GM19240 (cell line): ENCODE results near the gene SLC6A6.

Experiments used
- DNase-seq: peaks from one replicate; pipeline ENCODE4 v3.0.0; 2011; ENCODE audit warnings: low spot score; ENCODE audit not compliant: insufficient read length

Gene SLC6A6

DNA sequence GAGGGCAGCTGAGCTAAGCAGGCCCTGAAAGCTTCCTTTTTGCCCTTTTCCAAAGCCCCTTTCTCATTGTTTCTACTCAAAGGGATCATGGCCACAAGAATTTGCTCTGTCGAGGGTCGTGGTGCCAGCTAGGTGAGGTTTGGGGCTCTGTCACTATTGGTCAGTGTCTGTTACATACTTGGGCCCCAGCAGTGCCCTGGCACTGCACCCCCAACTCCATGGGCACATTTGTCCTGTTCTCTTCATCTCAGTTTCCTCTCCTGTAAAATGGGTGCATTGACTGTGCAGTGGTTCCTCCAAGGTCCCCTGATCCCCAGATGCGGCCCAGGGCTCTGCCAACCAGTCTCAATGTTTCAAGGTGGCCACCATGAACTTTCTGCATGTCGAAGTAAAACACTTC, 62.1 kb downstream of the SLC6A6 start:
- DNase-seq = no peak

- DNase-seq = no peak
Measured at GRCh38 chr3:14465425-14465824, 63.0 kb downstream of the SLC6A6 start.

GRCh38 chr3:14466179-14466903, 63.9 kb downstream of the SLC6A6 start:
- no peak for DNase-seq

DNA sequence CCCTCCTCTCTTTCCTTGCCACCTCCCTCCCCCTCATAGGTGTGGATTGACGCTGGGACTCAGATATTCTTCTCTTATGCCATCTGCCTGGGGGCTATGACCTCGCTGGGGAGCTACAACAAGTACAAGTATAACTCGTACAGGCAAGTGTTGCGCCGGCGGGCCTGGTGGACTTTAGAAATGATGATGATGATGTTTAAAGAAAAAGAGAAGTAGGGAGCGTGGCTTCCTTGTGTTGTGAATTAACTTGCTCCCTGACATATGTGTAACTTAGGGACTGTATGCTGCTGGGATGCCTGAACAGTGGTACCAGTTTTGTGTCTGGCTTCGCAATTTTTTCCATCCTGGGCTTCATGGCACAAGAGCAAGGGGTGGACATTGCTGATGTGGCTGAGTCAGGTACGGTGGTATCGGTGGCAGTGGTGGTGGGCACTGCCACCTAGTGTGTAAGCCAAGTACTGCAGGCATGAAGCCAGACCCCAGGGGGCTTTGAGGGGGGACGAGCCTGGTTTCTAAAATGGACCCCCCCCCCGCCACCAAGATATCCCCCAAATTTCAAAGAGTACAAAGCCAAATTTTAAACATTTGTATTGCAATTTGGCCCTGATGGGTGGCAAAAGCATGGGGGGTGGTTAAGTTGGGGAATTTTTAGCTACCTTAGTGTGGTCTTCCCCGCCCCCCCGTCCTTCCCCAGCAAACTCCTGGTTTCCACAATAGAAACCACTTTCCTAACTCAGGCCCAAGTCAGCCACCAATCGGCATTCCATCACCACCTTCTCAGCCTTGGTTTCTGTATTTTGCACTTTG, 65.6 kb downstream of the SLC6A6 start:
- DNase-seq = peak; percentile 72

DNA sequence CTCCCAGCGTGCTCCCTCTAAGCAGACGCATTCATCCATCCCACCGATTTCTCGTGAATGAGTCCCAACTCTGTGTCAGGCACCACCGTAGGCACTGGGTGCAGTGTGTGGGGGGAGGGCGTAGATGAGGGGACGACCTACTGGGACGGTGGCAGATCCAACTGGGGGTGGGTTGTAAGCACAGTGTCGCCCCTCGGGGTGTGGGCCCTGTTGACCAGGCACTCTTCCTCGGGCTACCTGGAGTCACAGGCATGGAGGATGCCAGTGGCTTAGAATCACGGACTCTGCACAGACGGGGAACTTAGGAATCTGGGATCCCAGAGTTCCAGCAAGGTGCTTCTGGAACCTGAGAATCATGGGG, 66.2 kb downstream of the SLC6A6 start:
- no peak for DNase-seq

- DNase-seq = no peak
Measured at GRCh38 chr3:14470461-14470860, 68.1 kb downstream of the SLC6A6 start.

- no peak for DNase-seq
Measured at GRCh38 chr3:14471016-14471415, 68.6 kb downstream of the SLC6A6 start.

DNA sequence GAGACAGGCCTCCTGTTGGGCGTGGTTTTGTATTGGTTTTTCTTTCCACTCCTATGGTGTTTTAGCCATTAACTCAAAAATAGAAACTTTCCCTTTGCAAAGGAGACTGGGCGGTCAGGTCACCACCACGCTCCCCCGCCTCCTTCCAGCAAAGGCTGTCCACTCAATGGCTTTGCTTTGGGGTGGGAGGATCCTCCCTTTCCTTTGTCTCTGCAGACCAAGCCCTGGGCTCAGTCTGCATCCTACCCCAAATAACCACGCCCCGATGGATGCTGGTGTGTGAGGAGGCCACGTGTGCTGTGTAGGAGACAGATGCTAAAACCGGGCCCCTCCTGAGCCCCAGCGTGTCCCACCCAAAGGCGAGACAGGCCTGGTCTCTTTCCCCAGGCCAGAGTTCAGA, 69.3 kb downstream of the SLC6A6 start:
- no peak for DNase-seq

DNA sequence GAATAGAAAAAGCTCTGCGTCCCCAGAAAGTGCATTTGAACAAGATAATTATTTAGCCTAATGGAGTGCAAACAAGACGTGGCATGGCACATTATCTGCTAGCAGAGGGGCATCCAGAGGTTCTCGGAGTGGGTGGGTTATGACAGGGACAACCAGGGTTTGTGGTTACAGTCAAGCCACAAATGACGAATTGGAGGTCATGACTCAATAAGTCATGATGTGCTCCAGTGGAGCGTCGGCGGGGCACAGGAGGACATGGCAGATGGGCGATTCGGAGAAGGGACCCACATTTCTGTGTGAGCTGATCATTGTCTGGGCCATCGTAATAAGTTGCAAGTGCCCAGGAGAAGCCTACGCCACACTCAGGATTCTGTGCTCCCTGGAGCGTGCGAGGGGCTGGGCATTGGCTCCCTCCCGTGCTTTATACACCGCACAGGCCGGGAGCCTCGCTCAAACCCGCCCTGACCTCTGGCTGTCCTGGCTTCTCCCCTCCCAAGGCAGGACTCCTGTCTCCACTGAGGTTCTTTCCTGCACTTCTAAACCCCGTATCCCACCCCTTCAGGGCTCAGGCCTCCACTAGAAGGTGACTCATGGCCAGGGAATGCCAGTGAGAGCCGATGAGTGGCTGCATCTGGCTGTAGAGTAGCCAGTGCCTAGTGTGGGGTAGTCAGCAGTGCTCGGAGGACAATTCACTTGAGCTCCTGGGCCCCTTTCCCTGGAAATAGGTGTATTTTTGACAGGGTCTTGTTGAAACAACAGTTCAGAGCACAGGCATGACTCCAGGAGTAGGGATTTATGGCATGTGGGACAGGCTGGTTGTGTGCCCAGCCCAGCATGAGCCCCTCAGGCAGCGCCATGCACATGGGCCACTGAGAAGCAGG, 70.3 kb downstream of the SLC6A6 start:
- no peak for DNase-seq

- no peak for DNase-seq
Measured at GRCh38 chr3:14473411-14473891, 71.0 kb downstream of the SLC6A6 start.

GRCh38 chr3:14474363-14475081, 72.1 kb downstream of the SLC6A6 start:
- DNase-seq = no peak

GRCh38 chr3:14475621-14476020, 73.2 kb downstream of the SLC6A6 start:
- no peak for DNase-seq

DNA sequence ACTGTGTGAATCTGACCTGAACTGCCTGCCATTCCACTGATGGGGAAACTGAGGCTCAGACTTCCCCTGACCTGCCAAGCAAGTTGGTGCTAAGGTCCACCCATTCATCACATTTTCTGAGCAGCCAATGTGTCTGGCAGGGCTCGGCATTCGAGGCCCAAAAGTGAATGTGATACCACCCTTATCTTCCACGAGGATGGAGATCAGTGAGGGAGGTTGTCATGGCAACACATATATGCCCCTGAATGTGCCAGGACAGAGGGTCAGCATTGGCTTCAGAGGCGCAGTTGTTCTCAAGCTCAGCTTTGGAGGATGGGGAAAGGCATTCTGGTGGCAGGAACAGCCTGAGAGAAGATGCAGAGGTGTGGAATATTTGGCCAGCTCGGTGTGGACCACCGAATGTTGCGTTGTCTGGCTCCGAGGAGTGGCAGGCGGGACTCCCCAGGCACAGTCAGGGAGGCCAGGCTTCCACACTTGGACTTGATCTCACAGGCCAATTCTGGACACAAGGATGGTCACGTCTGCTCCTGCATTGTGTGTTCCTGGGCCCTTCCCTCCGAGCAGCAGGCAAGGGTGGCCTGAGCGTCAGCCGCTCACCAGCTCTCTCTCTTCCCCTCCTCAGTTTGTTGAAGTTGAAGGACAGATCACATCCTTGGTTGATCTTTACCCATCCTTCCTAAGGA, 74.3 kb downstream of the SLC6A6 start:
- no peak for DNase-seq

- no peak for DNase-seq
Measured at GRCh38 chr3:14477311-14477935, 75.0 kb downstream of the SLC6A6 start.

GRCh38 chr3:14478956-14479550, 76.6 kb downstream of the SLC6A6 start:
- DNase-seq = no peak

- no peak for DNase-seq
Measured at GRCh38 chr3:14479591-14479990, 77.2 kb downstream of the SLC6A6 start.

GRCh38 chr3:14480207-14481017, 78.0 kb downstream of the SLC6A6 start:
- no peak for DNase-seq

DNA sequence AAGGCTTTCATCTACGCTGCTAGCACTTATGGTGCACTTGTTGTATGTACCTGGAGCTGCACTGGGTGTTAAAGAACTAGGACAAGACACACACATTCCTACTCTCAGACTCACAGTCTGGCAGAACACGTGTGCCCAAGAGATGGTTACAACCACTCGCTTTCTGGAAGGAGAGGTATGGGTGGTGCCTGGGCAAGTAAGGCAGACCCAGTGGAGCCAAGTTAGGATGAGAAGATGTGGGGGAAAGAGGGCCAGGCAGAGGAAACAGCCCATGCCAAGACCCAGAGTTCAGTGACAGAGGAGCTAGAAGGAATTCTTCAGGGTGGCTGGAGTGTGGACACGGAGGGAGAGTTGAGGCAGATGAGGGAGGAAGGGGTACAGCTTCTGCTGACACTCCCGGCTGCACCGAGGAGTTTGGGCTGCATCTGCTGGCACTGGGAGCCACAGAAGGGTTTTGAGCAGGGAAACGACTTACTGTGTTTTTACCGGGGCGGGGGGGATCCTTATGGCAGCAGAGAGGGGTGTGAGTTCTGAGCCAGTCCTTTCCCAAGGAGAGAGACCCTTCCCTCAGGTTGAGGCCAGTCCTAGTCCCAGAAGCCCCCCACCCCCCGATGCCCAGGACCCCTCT, 78.7 kb downstream of the SLC6A6 start:
- no peak for DNase-seq
